ENCODE measurements around the gene CLDN15.

DNA sequence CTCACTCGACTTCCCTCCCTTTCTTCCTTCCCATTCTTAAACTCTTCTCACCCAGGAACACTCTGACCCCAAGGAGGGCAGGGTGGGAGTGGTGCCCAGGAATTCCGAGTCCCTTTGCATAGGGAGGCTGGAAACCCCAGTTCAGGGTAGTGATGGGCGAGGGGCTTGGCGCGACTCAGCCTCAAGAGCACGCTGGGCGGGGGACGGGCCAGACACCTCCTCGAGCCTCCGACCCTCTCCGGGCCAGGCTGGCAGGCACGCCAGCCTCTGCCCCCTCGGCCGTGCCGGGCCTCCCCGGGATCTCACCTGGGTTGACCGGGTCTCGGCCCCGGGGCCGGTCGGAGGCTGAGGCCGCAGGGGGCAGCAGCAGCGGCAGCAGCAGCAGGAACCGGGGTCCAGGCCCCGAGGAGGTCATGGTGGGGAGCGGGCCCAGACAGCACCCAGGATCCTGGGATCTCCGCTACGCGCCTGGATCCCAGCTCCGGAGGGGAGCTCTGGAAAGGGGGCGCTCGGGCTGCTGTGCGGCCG is 20.7 kb downstream of the CLDN15 start:
- TF ChIP-seq POLR2AphosphoS5 (IDR thresholded peaks at IDR 0.05; ENCODE audit: borderline replicate concordance, low read depth, low read length) (no peak), EZH2 (IDR thresholded peaks at IDR 0.05) (no peak), FOXP2 (optimal IDR thresholded peaks at IDR 0.05; ENCODE audit: control extremely low read depth, extremely low read length, insufficient read depth) (no peak)

All from SK-N-MC (cell line).